K562 (cell line): ENCODE data around the gene FHIT. TPM values are rescaled to one million over a fixed set of nuclear protein-coding genes. Genes with fewer than 3 reads are reported as not detected.

Source experiments
- ATAC-seq: fragments of 200-7000 bp; cut with Tn5 transposase; 3 replicates; pipeline ENCODE4 v1.9.1; 2020; ENCODE audit warnings: moderate library complexity
- BruUV-seq: library from RNA; stranded (reverse); fragments of 400-500 nt; replicated peaks from 2 replicates; lab custom pipeline; 2021; lab: Mats Ljungman, UMichigan
- CTCF ChIA-PET: fragments of 300-600 bp; formaldehyde crosslinking; extraction: SDS; loops from one replicate; lab custom pipeline; 2021; ENCODE audit warnings: low intra/inter-chr PET ratio; lab: Yijun Ruan, JAX
- POLR2A ChIA-PET: fragments of 300-600, 350-650 bp; sonication (Branson Sonifier 250); formaldehyde crosslinking; extraction: SDS; loops from one replicate; lab custom pipeline; 2021; ENCODE audit warnings: antibody characterized with exemption, inconsistent platforms; lab: Yijun Ruan, JAX
- DNase-seq, 4 experiments: peaks; one replicate each; pipeline versions ENCODE4 v3.0.0 to v3.0.0-alpha.2; 2011 to 2018; ENCODE audit warnings: low spot score in 3 of 4, mixed read lengths in 3 of 4; ENCODE audit errors: extremely low read depth in 1 of 4
- FAIRE-seq: peaks from 2 replicates; lab custom pipeline; 2011; peaks lifted over from hg19 to GRCh38; lab: Jason Lieb, UNC
- H2AFZ ChIP-seq: 2 replicates; pipeline ENCODE4 v1.6.0; 2011; ENCODE audit warnings: low read depth, low read length, control low read depth, inconsistent platforms
- H3K27ac ChIP-seq: fragments of 200-600 bp; 3 replicates; pipeline ENCODE4 v1.8.0; 2011; ENCODE audit warnings: low read depth, mild to moderate bottlenecking, control low read depth, inconsistent platforms, low read length, moderate library complexity, mixed read lengths; ENCODE audit errors: extremely low read depth
- H3K27me3 ChIP-seq, 2 experiments: fragments of 300-600 bp in 1 of 2; 2 replicates in 1 of 2; 3 replicates in 1 of 2; pipeline versions ENCODE4 v1.6.0 to v1.8.0; 2011; ENCODE audit warnings: inconsistent platforms in 2 of 2, low read length in 2 of 2, mild to moderate bottlenecking in 1 of 2, mixed read lengths in 1 of 2, moderate library complexity in 1 of 2; ENCODE audit not compliant: control insufficient read depth in 2 of 2, insufficient read depth in 2 of 2
- H3K36me3 ChIP-seq: fragments of 300-600 bp; 3 replicates; pipeline ENCODE4 v1.8.0; 2011; ENCODE audit warnings: mild to moderate bottlenecking, low read length, inconsistent platforms; ENCODE audit not compliant: control insufficient read depth, insufficient read depth
- H3K4me1 ChIP-seq, 2 experiments: fragments of 200-600 bp in 1 of 2; replicated peaks in 1 of 2; 2 replicates in 1 of 2; 3 replicates in 1 of 2; pipeline versions ENCODE4 v1.5.1 to v1.8.0; 2011; ENCODE audit warnings: inconsistent platforms in 2 of 2, low read length in 2 of 2, mild to moderate bottlenecking in 1 of 2, mixed read lengths in 1 of 2, moderate library complexity in 1 of 2; ENCODE audit not compliant: control insufficient read depth in 2 of 2, insufficient read depth in 2 of 2
- H3K4me2 ChIP-seq: 2 replicates; pipeline ENCODE4 v1.6.1; 2011; ENCODE audit warnings: low read length, control low read depth, inconsistent platforms, mixed read lengths; ENCODE audit not compliant: insufficient read depth
- H3K4me3 ChIP-seq: fragments of 200-600 bp; sonication (generic), shearing (Covaris generic); 2 replicates; pipeline ENCODE4 v1.5.1; 2016; ENCODE audit warnings: control low read depth, inconsistent platforms
- H3K79me2 ChIP-seq: fragments of 200-600 bp; 3 replicates; pipeline ENCODE4 v1.8.0; 2011; ENCODE audit warnings: low read length, inconsistent platforms; ENCODE audit not compliant: control insufficient read depth, insufficient read depth
- H3K9ac ChIP-seq, 2 experiments: 2 replicates each; pipeline versions ENCODE4 v1.6.0 to v1.6.1; 2011; ENCODE audit warnings: low read depth in 2 of 2, low read length in 2 of 2, control low read depth in 1 of 2, inconsistent platforms in 1 of 2, mild to moderate bottlenecking in 1 of 2, mixed read lengths in 1 of 2; ENCODE audit not compliant: insufficient read depth in 1 of 2
- H3K9me1 ChIP-seq: one replicate; pipeline ENCODE4 v1.6.0; 2011; ENCODE audit warnings: inconsistent platforms, mild to moderate bottlenecking, low read length, moderate library complexity; ENCODE audit not compliant: control insufficient read depth, insufficient read depth
- H3K9me3 ChIP-seq: replicated peaks from 2 replicates; pipeline ENCODE4 v1.5.1; 2011; ENCODE audit warnings: low read depth, low read length, inconsistent platforms; ENCODE audit not compliant: control insufficient read depth, insufficient read depth
- H4K20me1 ChIP-seq: replicated peaks from 2 replicates; pipeline ENCODE4 v1.6.1; 2011; ENCODE audit warnings: low read length, inconsistent platforms, mixed read lengths; ENCODE audit not compliant: control insufficient read depth, insufficient read depth
- CBFB ChIP-seq: sonication (generic); formaldehyde crosslinking; IDR thresholded peaks from 2 replicates; pipeline ENCODE4 v1.4.0; 2020; ENCODE audit warnings: mild to moderate bottlenecking, missing genetic modification reagents
- ESRRA ChIP-seq: fragments of 450-650 bp; IDR thresholded peaks from 2 replicates; pipeline ENCODE4 v1.6.1; 2014; ENCODE audit warnings: low read depth, mild to moderate bottlenecking, moderate library complexity, borderline replicate concordance
- RBM34 ChIP-seq: fragments of 200-400 bp; formaldehyde crosslinking; IDR thresholded peaks from 2 replicates; pipeline ENCODE4 v1.6.1; 2018; ENCODE audit warnings: low read length, borderline replicate concordance; ENCODE audit not compliant: insufficient read depth
- TOE1 ChIP-seq, 2 experiments: fragments of 450-650 bp in 1 of 2; sonication (generic) in 1 of 2; formaldehyde crosslinking in 1 of 2; IDR thresholded peaks; 2 replicates each; pipeline versions ENCODE4 v1.7.1 to v1.8.0; 2016 to 2022; ENCODE audit warnings: borderline replicate concordance in 2 of 2, mild to moderate bottlenecking in 2 of 2, antibody characterized with exemption in 1 of 2, inconsistent platforms in 1 of 2, low read depth in 1 of 2, missing genetic modification reagents in 1 of 2, moderate library complexity in 1 of 2
- WGBS: fragments of 100-300 bp; shearing (Covaris generic); methylation state at CpG from one replicate; pipeline ENCODE4 v1.1.6; 2016; ENCODE audit warnings: low coverage, mixed read lengths; ENCODE audit not compliant: insufficient coverage; ENCODE audit errors: missing lambda C conversion rate; 5-methylcytosine and 5-hydroxymethylcytosine counted together
- in situ Hi-C: fragments of 300-500 bp; cut with MboI; formaldehyde crosslinking; loops from 4 replicates; pipeline ENCODE4 v1.15.0; 2018; ENCODE audit warnings: inconsistent platforms, mixed read lengths
- intact Hi-C: fragments of 100-400 bp; cut with micrococcal nuclease; formaldehyde crosslinking; loops from 2 replicates; pipeline ENCODE4 v1.14.2; 2022
- polyA plus RNA-seq, 8 experiments: library from polyadenylated mRNA; depleted of rRNA in 4 of 8; stranded (reverse) in 5 of 8; unstranded in 3 of 8; fragments of >200 nt; fragmentation: Nextera tagmentation in 2 of 8; fragmentation: Illumina TruSeq in 1 of 8; extraction: Ambion mirVana in 2 of 8; extraction: Trizol in 1 of 8; gene quantifications; 2 replicates each; pipeline versions ENCODE4 v1.2.1 to v1.2.3, GENCODE V29; 2011 to 2014; ENCODE audit warnings: inconsistent platforms in 1 of 8, missing spikeins in 1 of 8
- total RNA-seq, 7 experiments: library from RNA; depleted of rRNA in 6 of 7; stranded (reverse); fragments of >200 nt in 6 of 7; fragmentation: Illumina TruSeq in 2 of 7; extraction: Trizol in 2 of 7; gene quantifications; 2 replicates each; pipeline versions ENCODE4 v1.2.1 to v1.2.3, GENCODE V29; 2011 to 2021; ENCODE audit warnings: low replicate concordance in 1 of 7
- TF ChIP-seq, protein P1 (sequence below): fragments of 450-650 bp; formaldehyde crosslinking; IDR thresholded peaks from 2 replicates; pipeline ENCODE4 v1.4.0; 2022; ENCODE audit warnings: mild to moderate bottlenecking, moderate library complexity

Gene FHIT
- total and polyA plus RNA-seq, 9 of the 15 experiments (the other 6 are each of a cell fraction or from before 2014, with no cell fraction given), result 1.7 to 9.1 (median 4.3) TPM

- Histone ChIP-seq H3K9me1 (no peaks in the 10 kb centered on the region), H3K36me3 (no peaks in the 10 kb centered on the region), H3K27me3 (no peaks in the 10 kb centered on the region), H2AFZ (no peak overlapping the region), H3K9ac (no peak overlapping the region), H3K27ac (no peak overlapping the region), H3K4me3 (no peak overlapping the region), H3K4me2 (no peak overlapping the region), H3K9me3 (no peaks in the 10 kb centered on the region), H3K79me2 (no peaks in the 10 kb centered on the region), H4K20me1 (no peaks in the 10 kb centered on the region), H3K4me1 (no peaks in the 10 kb centered on the region)
- ATAC-seq (no peak), DNase-seq (no peak), FAIRE-seq (no peak)
- POLR2A ChIA-PET, result interaction anchor here (0.6 to 1.5 kb wide), 2 partner anchors 10 to 12 kb away, joined by 3 to 4 read pairs; no protein-coding TSS in a partner anchor
- CTCF ChIA-PET, result no interaction called here
- TF ChIP-seq ESRRA (no peak), CBFB (CRISPR knock-in tag) (no peak), TOE1 (IDR thresholded peaks at IDR 0.05; ENCODE audit: borderline replicate concordance) (no peak), TOE1 (CRISPR knock-in tag; IDR thresholded peaks at IDR 0.05; ENCODE audit: borderline replicate concordance, low read depth) (no peak), RBM34 (no peak)
- TF ChIP-seq, protein P1, sequence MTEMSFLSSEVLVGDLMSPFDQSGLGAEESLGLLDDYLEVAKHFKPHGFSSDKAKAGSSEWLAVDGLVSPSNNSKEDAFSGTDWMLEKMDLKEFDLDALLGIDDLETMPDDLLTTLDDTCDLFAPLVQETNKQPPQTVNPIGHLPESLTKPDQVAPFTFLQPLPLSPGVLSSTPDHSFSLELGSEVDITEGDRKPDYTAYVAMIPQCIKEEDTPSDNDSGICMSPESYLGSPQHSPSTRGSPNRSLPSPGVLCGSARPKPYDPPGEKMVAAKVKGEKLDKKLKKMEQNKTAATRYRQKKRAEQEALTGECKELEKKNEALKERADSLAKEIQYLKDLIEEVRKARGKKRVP (CRISPR knock-in tag), result no peak
- BruUV-seq, result no TSS peak
- 54% methylated on average over 2 of the region's 2 CpGs for WGBS
- intact Hi-C loops, result no loop called here
- in situ Hi-C loops, result no loop called here
Measured at GRCh38 chr3:61110576-61110975, 140.7 kb downstream of the FHIT start.
